Measurements from ENCODE around the gene GALNT10. TPM values are rescaled to one million over a fixed set of nuclear protein-coding genes. Genes with fewer than 3 reads are reported as not detected.
A peak's percentile ranks its signal among the peaks of the same experiment; 100 is the strongest.

The GALNT10 gene
- total RNA-seq, 1 donor from 2014 or later: 96.1 TPM

- H2AFZ ChIP-seq (ENCODE audit: low read depth, low read length): no peak overlapping the region
- no peaks in the 10 kb centered on the region for H3K27me3 Mint-ChIP-seq (ENCODE audit: low read depth, unreplicated experiment)
- TF ChIP-seq CTCF (IDR thresholded peaks at IDR 0.05; ENCODE audit: insufficient read depth, low read depth, low read length) (no peak), EZH2 (IDR thresholded peaks at IDR 0.05; ENCODE audit: insufficient read depth, low read length) (no peak)
- H3K4me3 ChIP-seq (ENCODE audit: insufficient read depth, low read depth, low read length): no peak overlapping the region
- H3K36me3 Mint-ChIP-seq (ENCODE audit: low read depth, unreplicated experiment): peaks cover 12% of the 10 kb centered on the region
- DNase-seq (ENCODE audit: low read depth): no peak
- no peaks in the 10 kb centered on the region for H3K9me3 ChIP-seq (ENCODE audit: insufficient read depth, low read depth, low read length)
- no peak overlapping the region for H3K9ac ChIP-seq (ENCODE audit: low read length)
- no peaks in the 10 kb centered on the region for H3K27me3 ChIP-seq (ENCODE audit: insufficient read depth, low read length)
- peak overlapping the region; percentile 56 for H3K27ac Mint-ChIP-seq (ENCODE audit: unreplicated experiment)
- H3K4me2 ChIP-seq (ENCODE audit: low read length): no peak overlapping the region
- no peaks in the 10 kb centered on the region for H3K9me3 Mint-ChIP-seq (ENCODE audit: unreplicated experiment)
- H3K4me3 Mint-ChIP-seq (ENCODE audit: unreplicated experiment): no peak overlapping the region
- peaks cover 51% of the 10 kb centered on the region for H3K4me1 Mint-ChIP-seq (ENCODE audit: low read depth, unreplicated experiment)
- H3K79me2 ChIP-seq (ENCODE audit: insufficient read depth, low read length): peaks cover 14% of the 10 kb centered on the region
- H3K36me3 ChIP-seq (ENCODE audit: insufficient read depth, low read length): no peaks in the 10 kb centered on the region
- peaks cover 40% of the 10 kb centered on the region for H3K4me1 ChIP-seq (ENCODE audit: insufficient read depth, low read length)
- no peak for FAIRE-seq
- H4K20me1 ChIP-seq (ENCODE audit: insufficient read depth, low read length): peaks cover 5% of the 10 kb centered on the region
- no peak overlapping the region for H3K27ac ChIP-seq (ENCODE audit: low read depth, low read length)
Observed at GRCh38 chr5:154355129-154355611, 164.6 kb downstream of the GALNT10 start.

GRCh38 chr5:154356020-154356655, 165.6 kb downstream of the GALNT10 start:
- Histone ChIP-seq H3K79me2 (ENCODE audit: insufficient read depth, low read length) (peaks cover 13% of the 10 kb centered on the region), H3K9ac (ENCODE audit: low read length) (peak overlapping the region; percentile 17)
- H3K27ac Mint-ChIP-seq (ENCODE audit: unreplicated experiment): peak overlapping the region; percentile 35

More at GRCh38 chr5:154356020-154356655, 165.6 kb downstream of the GALNT10 start:
- Histone ChIP-seq H3K4me2 (ENCODE audit: low read length) (peak overlapping the region; percentile 62), H3K27me3 (ENCODE audit: insufficient read depth, low read length) (no peaks in the 10 kb centered on the region), H3K4me1 (ENCODE audit: insufficient read depth, low read length) (peaks cover 40% of the 10 kb centered on the region), H3K4me3 (ENCODE audit: insufficient read depth, low read depth, low read length) (no peak overlapping the region), H3K36me3 (ENCODE audit: insufficient read depth, low read length) (no peaks in the 10 kb centered on the region), H3K9me3 (ENCODE audit: insufficient read depth, low read depth, low read length) (no peaks in the 10 kb centered on the region), H2AFZ (ENCODE audit: low read depth, low read length) (no peak overlapping the region), H4K20me1 (ENCODE audit: insufficient read depth, low read length) (peaks cover 5% of the 10 kb centered on the region), H3K27ac (ENCODE audit: low read depth, low read length) (peak overlapping the region; percentile 28)
- TF ChIP-seq EZH2 (IDR thresholded peaks at IDR 0.05; ENCODE audit: insufficient read depth, low read length) (no peak), CTCF (IDR thresholded peaks at IDR 0.05; ENCODE audit: insufficient read depth, low read depth, low read length) (no peak)
- peak; percentile 5 for FAIRE-seq
- H3K9me3 Mint-ChIP-seq (ENCODE audit: unreplicated experiment): no peaks in the 10 kb centered on the region
- peak; percentile 60 for DNase-seq (ENCODE audit: low read depth)
- peaks cover 47% of the 10 kb centered on the region for H3K4me1 Mint-ChIP-seq (ENCODE audit: low read depth, unreplicated experiment)
- peaks cover 13% of the 10 kb centered on the region for H3K36me3 Mint-ChIP-seq (ENCODE audit: low read depth, unreplicated experiment)
- no peaks in the 10 kb centered on the region for H3K27me3 Mint-ChIP-seq (ENCODE audit: low read depth, unreplicated experiment)
- no peak overlapping the region for H3K4me3 Mint-ChIP-seq (ENCODE audit: unreplicated experiment)
